Vagina (tissue), 2 donors: ENCODE measurements around the gene LMOD2. TPM values are rescaled to one million over a fixed set of nuclear protein-coding genes. Genes with fewer than 3 reads are reported as not detected.

ENCODE experiments used
- DNase-seq, 2 donors: peaks; one replicate each; pipeline ENCODE4 v3.0.0-alpha.2; 2017; ENCODE audit errors: extremely low spot score in 2 of 2
- H3K27ac ChIP-seq: fragments of 200-600 bp; sonication (generic); one replicate; pipeline ENCODE4 v1.5.1; 2019
- H3K27me3 ChIP-seq: fragments of 200-600 bp; sonication (generic); one replicate; pipeline ENCODE4 v1.5.1; 2019
- H3K36me3 ChIP-seq, 2 donors: fragments of 200-600 bp; sonication (generic); one replicate each; pipeline ENCODE4 v1.5.1; 2017 to 2019
- H3K4me1 ChIP-seq: fragments of 200-600 bp; sonication (generic); one replicate; pipeline ENCODE4 v1.5.1; 2019
- H3K4me3 ChIP-seq, 2 donors: fragments of 200-600 bp; sonication (generic); 1 replicate in 1 of 2; 2 replicates in 1 of 2; pipeline ENCODE4 v1.5.1; 2016 to 2019
- H3K9me3 ChIP-seq: fragments of 200-600 bp; sonication (generic); one replicate; pipeline ENCODE4 v1.5.1; 2019
- CTCF ChIP-seq, 3 experiments: fragments of 450-650 bp in 2 of 3; fragments of 200-600 bp in 1 of 3; sonication (generic) in 1 of 3; IDR thresholded peaks; one replicate each; pipeline ENCODE4 v1.5.1; 2017 to 2019; ENCODE audit warnings: antibody characterized with exemption in 3 of 3, mild to moderate bottlenecking in 2 of 3, moderate library complexity in 2 of 3
- POLR2A ChIP-seq, 2 donors: fragments of 450-650 bp; IDR thresholded peaks; one replicate each; pipeline ENCODE4 v1.6.1; 2017; ENCODE audit warnings: antibody characterized with exemption in 2 of 2, mild to moderate bottlenecking in 2 of 2, moderate library complexity in 2 of 2
- POLR2AphosphoS5 ChIP-seq, 2 donors: sonication (generic); formaldehyde crosslinking; IDR thresholded peaks; one replicate each; pipeline ENCODE4 v1.9.0; 2017; ENCODE audit warnings: antibody characterized with exemption in 2 of 2, mild to moderate bottlenecking in 2 of 2, low read depth in 1 of 2; ENCODE audit not compliant: insufficient read depth in 1 of 2
- intact Hi-C: fragments of 100-400 bp; cut with DNase I; formaldehyde crosslinking; loops from one replicate; pipeline ENCODE4 v1.15.1; 2023
- total RNA-seq: library from RNA; depleted of rRNA; stranded (reverse); fragments of >200 nt; gene quantifications from one replicate; pipeline ENCODE4 v1.2.3, GENCODE V29; 2016

The LMOD2 gene
- total RNA-seq, 1 donor from 2014 or later = not detected

GRCh38 chr7:123665157-123665556 lies 9.5 kb downstream of the LMOD2 start:
- no peak for TF ChIP-seq POLR2A (IDR thresholded peaks at IDR 0.05)
- Histone ChIP-seq H3K36me3 (no peaks in the 10 kb centered on the region), H3K9me3 (no peaks in the 10 kb centered on the region), H3K4me3 (no peak overlapping the region), H3K4me1 (no peaks in the 10 kb centered on the region), H3K27me3 (no peaks in the 10 kb centered on the region), H3K27ac (no peak overlapping the region)
- intact Hi-C loops = no loop called here
- no peak for DNase-seq

- H3K27ac ChIP-seq = no peak overlapping the region
- no peaks in the 10 kb centered on the region for H3K36me3 ChIP-seq
- no peak for DNase-seq
- no peaks in the 10 kb centered on the region for H3K4me1 ChIP-seq
- H3K4me3 ChIP-seq = no peak overlapping the region
- intact Hi-C loops = no loop called here
- H3K9me3 ChIP-seq = no peaks in the 10 kb centered on the region
- no peaks in the 10 kb centered on the region for H3K27me3 ChIP-seq
- no peak for TF ChIP-seq CTCF (IDR thresholded peaks at IDR 0.05)
- no peak for TF ChIP-seq POLR2A (IDR thresholded peaks at IDR 0.05)
- TF ChIP-seq POLR2AphosphoS5 (IDR thresholded peaks at IDR 0.05; ENCODE audit: insufficient read depth in 1 of 2, low read depth in 1 of 2) = no peak
Measured at GRCh38 chr7:123665896-123666295, 10.2 kb downstream of the LMOD2 start.

GRCh38 chr7:123666492-123666891 lies 10.8 kb downstream of the LMOD2 start:
- Histone ChIP-seq H3K4me3 (no peak overlapping the region), H3K36me3 (no peaks in the 10 kb centered on the region), H3K27me3 (no peaks in the 10 kb centered on the region), H3K27ac (no peak overlapping the region), H3K9me3 (no peaks in the 10 kb centered on the region), H3K4me1 (no peaks in the 10 kb centered on the region)
- no peak for TF ChIP-seq CTCF (IDR thresholded peaks at IDR 0.05)
- no peak for TF ChIP-seq POLR2A (IDR thresholded peaks at IDR 0.05)
- TF ChIP-seq POLR2AphosphoS5 (IDR thresholded peaks at IDR 0.05; ENCODE audit: insufficient read depth in 1 of 2, low read depth in 1 of 2) = no peak
- intact Hi-C loops = no loop called here
- DNase-seq = no peak

- intact Hi-C loops = no loop called here
- Histone ChIP-seq H3K9me3 (no peaks in the 10 kb centered on the region), H3K36me3 (no peaks in the 10 kb centered on the region), H3K27me3 (no peaks in the 10 kb centered on the region), H3K27ac (no peak overlapping the region), H3K4me1 (peaks cover 10% of the 10 kb centered on the region), H3K4me3 (no peak overlapping the region)
- DNase-seq = no peak
- TF ChIP-seq CTCF (IDR thresholded peaks at IDR 0.05) (no peak), POLR2A (IDR thresholded peaks at IDR 0.05) (no peak), POLR2AphosphoS5 (IDR thresholded peaks at IDR 0.05; ENCODE audit: insufficient read depth in 1 of 2, low read depth in 1 of 2) (no peak)
Measured at GRCh38 chr7:123669485-123669884, 13.8 kb downstream of the LMOD2 start.

- Histone ChIP-seq H3K4me3 (no peak overlapping the region), H3K36me3 (no peaks in the 10 kb centered on the region), H3K9me3 (no peaks in the 10 kb centered on the region), H3K4me1 (peaks cover 13% of the 10 kb centered on the region), H3K27me3 (no peaks in the 10 kb centered on the region), H3K27ac (no peak overlapping the region)
- intact Hi-C loops = no loop called here
- DNase-seq = no peak
- no peak for TF ChIP-seq POLR2A (IDR thresholded peaks at IDR 0.05)
- TF ChIP-seq CTCF (IDR thresholded peaks at IDR 0.05) = no peak
- no peak for TF ChIP-seq POLR2AphosphoS5 (IDR thresholded peaks at IDR 0.05; ENCODE audit: insufficient read depth in 1 of 2, low read depth in 1 of 2)
Measured at GRCh38 chr7:123673137-123673732, 17.6 kb downstream of the LMOD2 start.
